GM12874 (cell line): ENCODE measurements around the gene TRIM7.

ENCODE experiments used
- CTCF ChIP-seq: IDR thresholded peaks from 2 replicates; pipeline ENCODE4 v1.5.1; 2011; ENCODE audit warnings: low read depth, mild to moderate bottlenecking, control low read depth, low read length, moderate library complexity; ENCODE audit not compliant: insufficient read depth

The TRIM7 gene

GRCh38 chr5:181215997-181216989, 11.3 kb upstream of the TRIM7 start:
- TF ChIP-seq CTCF = no peak

GRCh38 chr5:181212934-181213333, 7.9 kb upstream of the TRIM7 start:
- no peak for TF ChIP-seq CTCF

GRCh38 chr5:181212080-181212479, 7.1 kb upstream of the TRIM7 start:
- TF ChIP-seq CTCF = no peak

GRCh38 chr5:181211208-181211607, 6.2 kb upstream of the TRIM7 start:
- TF ChIP-seq CTCF = no peak

- no peak for TF ChIP-seq CTCF
Measured at GRCh38 chr5:181207960-181208253, 2.9 kb upstream of the TRIM7 start.

GRCh38 chr5:181207214-181207959, 2.4 kb upstream of the TRIM7 start:
- no peak for TF ChIP-seq CTCF
